ENCODE results near the gene SLC28A3.

Gene SLC28A3

GRCh38 chr9:84226126-84226525 is 114.4 kb downstream of the SLC28A3 start:
- no peaks in the 10 kb centered on the region for H3K4me1 Mint-ChIP-seq
- no peak overlapping the region for H3K27ac Mint-ChIP-seq
- peaks cover 2% of the 10 kb centered on the region for H3K27me3 Mint-ChIP-seq
- H3K36me3 Mint-ChIP-seq (ENCODE audit: low read depth) = no peaks in the 10 kb centered on the region
- ATAC-seq (no peak), DNase-seq (no peak)
- H3K4me3 Mint-ChIP-seq = no peak overlapping the region
- peaks cover 5% of the 10 kb centered on the region for H3K9me3 Mint-ChIP-seq
